GM21619 (cell line): ENCODE measurements around the gene HOXC11.
A peak's percentile ranks its signal among the peaks of the same experiment; 100 is the strongest.

Experiments used
- ATAC-seq: cut with Tn5 transposase; IDR thresholded peaks from one replicate; pipeline ENCODE4 v1.9.1; 2021; ENCODE audit not compliant: unreplicated experiment

HOXC11 gene

DNA sequence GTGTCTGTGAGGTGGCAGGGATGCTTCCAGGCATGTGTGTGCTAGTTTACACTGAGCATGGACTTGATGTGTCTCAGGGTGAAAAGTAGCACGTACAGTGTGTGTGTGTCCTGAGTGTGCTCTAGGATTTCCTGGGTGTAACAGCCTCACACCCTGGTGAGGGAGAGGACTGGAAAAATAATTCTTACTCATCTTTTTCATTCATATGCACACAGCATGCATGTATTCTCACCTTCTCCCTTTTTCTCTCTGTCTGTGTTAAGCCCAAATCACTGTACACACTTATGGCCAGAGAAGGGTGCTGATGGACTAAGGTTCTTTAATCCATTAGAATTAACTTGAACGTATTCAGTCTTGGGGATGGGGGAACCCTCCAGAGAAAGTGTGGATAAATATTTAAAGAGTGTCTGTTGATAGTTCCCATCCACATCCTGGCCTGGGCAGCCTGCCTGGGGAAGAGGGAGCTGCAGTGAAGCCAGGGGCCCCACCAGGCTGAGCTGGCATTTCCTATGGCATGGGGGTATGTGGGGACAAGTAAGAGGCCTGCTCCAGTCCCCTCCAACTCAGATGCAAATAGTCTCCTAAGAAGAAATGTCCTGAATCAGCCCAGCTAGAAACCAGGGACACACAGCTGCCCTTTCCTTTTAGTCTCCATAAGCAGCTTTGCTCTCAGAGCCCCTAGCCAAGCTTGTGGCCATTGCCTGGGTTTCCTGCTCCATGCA is 34.8 kb downstream of the HOXC11 start:
- no peak for ATAC-seq

DNA sequence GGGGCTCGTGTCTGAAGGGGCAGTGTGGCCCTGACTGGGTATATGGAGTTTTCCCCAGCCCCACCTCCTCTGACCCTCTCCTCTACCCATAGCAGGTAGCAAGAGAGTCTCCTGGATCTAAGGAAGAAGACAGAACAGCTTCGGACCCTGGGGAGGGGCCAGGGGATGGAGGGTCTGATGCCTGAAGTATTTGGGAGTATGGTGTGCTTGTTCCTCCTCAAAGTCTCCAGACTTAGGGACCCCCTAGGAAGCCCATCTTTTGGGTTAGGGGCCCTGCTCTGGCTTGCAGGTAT is 35.3 kb downstream of the HOXC11 start:
- ATAC-seq = no peak

DNA sequence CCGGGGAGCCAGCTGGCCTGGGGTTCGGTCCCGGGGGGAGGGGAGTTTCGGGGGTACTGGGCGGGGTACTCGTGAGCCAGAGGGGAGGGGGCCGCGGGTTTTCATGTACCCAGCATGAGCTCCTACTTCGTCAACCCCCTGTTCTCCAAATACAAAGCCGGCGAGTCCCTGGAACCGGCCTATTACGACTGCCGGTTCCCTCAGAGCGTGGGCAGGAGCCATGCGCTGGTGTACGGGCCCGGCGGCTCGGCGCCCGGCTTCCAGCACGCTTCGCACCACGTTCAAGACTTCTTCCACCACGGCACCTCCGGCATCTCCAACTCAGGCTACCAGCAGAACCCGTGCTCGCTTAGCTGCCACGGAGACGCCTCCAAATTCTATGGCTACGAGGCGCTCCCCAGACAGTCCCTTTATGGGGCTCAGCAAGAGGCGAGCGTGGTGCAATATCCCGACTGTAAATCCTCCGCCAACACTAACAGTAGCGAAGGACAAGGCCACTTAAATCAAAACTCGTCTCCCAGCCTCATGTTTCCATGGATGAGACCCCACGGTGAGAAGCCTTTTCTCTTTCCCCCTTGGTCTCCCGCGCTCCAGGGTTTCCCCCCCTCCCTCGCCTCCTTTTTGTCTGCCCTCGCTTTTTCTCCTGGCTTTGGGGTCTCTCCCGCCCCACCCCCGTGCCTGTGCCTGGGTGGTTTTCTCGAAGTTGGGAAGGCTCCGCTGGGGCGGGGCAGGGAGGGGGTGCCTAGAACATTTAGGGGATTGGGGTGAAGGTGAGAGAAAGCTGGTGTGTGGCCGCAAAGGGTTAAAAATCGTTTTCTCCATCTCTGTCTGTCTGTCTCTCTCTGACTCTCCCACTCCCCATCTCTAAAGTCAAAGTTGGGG is 36.5 kb downstream of the HOXC11 start:
- no peak for ATAC-seq

DNA sequence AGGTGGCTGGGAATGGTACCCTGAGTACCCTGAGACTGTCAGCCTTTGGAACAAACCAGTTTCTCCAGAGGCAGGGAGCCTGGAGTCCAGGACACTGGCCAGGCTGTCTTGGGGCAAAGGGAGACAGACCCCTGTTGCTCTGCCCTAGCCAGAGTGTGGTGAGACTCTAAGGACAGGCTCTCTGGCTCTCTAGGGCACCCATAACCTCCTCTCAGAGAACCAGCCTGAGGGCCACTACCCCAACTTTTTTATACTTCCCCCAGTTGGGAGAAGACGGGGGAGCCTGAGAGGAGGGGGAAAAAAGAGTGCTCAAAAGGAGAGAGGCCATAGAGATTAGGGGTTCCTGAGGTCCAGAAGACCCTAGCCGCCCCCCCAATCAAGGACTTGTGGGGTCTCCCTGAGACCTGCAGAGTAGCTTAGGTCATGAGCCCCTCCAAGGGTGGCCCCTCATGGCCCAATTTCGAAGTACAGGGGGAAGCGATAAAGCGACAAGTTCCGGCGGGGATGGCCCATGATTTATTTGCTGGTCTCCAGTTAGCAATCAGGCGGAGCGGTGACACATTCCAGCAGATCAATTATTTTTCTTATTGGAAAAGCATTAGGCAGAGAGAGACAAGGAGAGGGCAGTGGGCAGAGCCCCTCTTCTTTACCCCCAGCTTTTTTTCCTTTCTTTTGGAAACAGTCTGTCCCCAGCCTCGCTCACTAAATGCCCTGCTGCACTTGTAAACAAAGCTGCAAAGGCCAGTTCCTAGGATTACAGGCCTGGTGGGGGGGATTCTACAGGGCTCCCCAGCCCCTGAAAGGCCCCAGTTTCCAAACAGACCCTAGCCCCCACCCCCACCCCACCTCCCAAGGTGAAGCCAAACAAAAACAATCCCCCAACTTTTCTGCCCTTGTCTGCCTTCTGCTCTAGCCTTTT is 37.4 kb downstream of the HOXC11 start:
- ATAC-seq = no peak

DNA sequence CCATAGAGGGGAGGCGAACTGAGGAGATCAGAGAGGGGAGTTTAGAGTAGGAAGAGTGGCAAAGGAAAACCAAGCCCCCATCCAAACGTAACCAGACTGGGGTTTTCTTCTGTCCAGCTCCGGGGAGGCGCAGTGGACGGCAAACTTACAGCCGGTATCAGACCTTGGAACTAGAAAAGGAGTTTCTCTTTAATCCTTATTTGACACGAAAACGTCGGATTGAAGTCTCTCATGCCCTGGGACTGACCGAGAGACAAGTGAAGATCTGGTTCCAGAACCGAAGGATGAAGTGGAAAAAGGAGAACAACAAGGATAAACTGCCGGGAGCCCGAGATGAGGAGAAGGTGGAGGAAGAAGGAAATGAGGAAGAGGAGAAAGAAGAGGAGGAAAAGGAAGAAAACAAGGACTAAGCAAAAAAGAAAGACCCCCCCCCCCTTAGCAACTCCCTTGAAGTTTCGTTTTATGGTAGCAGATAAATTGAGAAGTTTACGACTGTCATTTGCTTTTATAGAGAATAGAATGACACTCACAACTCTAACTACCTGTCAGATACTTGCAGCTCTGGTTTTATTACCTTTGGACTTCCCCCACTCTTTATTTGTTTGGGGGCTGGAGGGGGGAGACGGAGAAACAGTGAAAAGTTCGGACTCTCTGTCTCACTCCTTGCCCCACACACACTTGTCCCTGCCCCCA is 38.2 kb downstream of the HOXC11 start:
- ATAC-seq = no peak

DNA sequence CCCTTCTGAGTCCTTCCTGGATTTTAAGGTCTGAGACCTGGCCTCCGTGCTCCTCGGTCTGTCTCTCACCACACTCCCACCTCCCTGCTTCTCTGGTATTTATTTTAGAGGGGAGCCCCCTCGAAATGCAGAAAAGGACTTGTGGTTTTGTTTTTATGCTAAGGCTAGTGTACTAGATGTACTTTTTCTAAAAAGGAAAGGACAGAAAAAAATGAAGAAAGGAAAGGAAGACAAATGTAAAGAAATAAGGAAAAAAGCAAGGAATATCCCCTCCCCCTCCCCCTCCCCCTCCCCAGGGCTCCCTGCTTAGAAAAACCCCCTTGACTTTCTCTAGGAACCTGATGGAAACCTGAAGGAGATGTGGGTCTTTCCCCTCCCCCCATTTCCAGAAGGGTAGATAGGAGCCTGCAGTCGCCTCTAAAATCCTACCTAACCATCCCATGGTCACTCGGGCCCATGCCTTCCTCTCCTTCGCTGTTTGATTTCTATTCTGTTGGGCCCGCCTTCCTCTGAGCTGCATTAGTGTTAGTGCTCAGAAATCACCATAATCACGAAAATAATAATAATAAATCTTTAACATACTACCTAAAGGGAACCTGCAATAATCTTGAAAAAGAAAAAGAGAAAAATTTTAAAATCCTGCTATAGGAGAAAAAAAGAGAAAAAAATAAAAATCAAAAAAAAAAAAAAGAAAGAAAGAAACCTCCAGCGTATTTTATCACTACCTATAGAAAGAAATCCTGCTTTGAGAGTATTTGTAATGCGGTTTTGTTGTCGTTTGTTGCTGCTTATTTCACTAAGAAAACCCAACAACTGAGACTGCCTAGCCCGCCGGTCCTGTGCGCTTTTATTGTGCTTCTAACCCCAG is 39.0 kb downstream of the HOXC11 start:
- ATAC-seq = no peak

DNA sequence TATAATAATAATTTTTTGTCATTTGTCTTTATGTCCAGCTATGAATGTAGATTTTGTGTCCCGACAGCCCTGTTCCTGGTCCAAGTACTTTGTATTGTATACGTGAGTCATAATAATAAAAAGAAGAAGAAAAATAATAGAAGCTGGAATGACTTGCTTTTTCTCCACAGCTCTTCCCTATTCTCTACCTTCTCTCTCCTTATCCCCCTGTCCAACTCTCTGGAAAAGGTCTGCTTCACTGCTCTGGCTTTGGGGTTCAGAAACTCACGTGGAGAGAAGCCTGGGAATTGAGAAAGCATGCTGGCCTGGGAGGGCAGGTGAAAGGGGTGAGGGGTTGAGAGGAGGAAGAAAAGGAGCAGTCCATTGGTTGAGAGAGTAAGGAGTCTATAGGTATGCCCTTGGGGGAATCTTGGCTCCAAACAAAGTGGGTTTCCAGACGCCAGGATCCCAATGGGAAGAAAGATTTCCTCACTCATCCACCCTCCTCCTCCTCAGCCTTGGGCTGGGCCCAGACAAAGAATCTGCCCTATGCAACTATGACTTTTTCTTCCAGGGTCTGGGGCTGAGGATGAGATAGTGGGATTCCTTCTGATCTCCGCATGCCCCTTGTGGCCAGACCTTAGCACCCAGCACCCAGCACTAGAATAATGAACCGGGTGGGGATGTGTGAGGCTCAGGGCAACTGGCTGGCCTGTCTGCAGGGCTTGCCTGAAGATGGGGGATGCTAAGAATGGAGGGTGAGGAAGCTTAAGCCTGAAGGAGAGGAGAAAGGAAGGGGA is 39.9 kb downstream of the HOXC11 start:
- no peak for ATAC-seq

DNA sequence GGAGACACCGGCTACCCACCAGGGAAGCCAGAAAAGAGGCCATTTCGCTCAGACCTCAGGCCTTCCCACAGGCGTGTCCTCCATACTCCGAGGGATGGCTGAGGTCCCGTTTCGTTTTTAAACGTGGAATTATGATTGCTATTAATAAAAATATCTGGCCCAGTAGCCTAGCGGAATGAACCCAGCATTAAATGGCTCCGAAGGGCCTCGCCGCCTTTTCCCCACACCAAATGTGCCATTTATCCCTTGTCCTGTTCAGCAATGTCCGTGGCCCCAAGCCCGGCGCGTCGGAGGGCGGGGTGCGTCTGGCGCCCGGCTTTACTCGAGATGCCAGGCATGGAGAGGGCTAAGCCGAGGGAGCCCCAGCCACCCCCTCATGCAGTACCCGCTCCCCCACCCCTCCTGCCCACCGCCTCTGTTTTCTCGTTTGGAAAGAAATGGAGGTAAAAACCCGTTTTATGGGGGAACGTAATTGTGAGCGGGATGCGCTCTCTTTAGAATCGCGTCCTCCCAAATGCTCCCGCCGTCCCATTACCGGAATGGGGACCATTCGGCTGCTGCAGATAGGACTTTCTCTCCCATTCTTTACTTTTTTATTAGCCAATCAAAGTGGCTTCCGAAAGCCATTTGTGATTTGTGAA is 41.6 kb downstream of the HOXC11 start:
- ATAC-seq = no peak

DNA sequence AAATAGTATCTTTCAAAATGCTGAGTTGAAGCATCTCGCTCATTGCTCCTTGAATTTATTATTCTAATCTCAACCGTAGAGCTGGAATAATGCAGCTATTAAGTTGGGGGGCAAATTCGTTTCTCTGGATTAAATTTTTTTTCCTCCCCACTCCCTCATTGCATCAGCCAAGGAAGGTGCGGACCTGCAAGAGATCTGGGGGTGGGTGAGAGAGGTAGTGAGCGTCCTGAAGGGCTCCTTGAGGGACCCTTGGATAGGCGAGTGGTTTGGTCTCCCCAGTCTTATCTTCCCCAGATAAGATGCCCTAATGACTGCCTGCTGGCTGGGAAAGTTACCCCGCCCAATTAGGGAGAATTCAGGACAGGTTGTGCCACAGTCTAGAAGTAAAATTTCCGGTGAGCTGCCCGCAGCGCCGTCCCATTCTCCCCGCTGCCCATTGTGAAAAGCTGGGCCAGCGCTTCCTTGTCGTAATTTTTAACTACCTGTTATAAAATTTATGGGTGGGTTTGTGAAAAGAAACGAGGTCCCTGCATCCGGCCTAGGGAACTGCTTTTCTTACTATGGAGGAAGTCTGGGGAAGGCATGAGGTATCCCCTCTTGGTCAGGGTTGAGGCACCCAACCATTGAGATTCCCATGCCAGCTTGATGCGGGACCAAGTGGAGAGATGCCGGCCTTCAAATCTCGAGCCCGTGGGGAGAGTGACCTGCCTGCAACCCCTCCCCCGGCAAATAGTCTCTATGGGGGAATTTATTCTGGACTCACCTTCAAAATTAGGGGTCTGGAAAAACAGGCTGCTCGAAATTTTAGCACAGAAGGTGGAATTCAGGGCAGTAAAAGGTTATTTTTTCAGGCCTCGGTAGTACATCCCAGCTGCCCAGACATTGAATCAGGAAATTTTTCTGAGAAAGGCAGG is 42.3 kb downstream of the HOXC11 start:
- ATAC-seq = no peak

DNA sequence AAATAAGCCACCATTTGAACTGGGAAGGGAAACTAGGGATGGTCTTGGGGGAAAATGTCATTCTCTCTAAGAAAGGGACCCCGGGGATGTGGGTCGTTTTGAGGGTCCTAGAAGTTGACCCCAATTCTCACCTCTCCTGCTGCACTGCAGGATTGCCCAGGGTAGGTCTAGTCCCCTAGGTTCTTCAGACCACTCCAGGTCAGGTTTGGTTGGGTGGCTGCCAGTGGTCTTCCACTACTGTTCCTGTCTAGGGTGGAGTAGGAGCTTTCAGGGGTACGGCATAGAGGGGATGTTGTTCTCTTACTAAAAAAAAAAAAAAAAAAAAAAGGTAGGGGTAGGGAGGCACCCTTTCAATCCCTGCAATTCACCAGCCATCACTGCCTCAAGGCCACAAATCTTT is 43.1 kb downstream of the HOXC11 start:
- ATAC-seq = no peak

DNA sequence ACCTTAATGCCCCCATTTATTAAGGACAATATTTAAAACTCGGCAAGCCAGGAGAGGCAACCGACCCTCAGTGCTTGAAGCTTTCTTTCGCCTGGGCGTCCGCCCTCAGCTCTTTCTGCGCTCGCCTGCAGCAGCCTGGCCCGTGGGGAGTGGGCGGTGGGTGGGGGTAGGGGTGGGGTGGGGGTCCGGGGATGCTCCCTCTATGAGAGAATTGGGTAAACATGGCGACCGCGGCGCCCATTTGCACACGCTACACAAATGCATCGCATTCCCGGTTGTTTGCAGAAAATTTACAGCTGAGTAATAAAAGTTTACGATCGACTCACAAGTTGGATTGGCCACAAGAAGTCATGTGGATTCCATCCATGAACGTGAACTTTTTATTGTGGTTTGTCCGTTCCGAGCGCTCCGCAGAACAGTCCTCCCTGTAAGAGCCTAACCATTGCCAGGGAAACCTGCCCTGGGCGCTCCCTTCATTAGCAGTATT is 43.6 kb downstream of the HOXC11 start:
- no peak for ATAC-seq

DNA sequence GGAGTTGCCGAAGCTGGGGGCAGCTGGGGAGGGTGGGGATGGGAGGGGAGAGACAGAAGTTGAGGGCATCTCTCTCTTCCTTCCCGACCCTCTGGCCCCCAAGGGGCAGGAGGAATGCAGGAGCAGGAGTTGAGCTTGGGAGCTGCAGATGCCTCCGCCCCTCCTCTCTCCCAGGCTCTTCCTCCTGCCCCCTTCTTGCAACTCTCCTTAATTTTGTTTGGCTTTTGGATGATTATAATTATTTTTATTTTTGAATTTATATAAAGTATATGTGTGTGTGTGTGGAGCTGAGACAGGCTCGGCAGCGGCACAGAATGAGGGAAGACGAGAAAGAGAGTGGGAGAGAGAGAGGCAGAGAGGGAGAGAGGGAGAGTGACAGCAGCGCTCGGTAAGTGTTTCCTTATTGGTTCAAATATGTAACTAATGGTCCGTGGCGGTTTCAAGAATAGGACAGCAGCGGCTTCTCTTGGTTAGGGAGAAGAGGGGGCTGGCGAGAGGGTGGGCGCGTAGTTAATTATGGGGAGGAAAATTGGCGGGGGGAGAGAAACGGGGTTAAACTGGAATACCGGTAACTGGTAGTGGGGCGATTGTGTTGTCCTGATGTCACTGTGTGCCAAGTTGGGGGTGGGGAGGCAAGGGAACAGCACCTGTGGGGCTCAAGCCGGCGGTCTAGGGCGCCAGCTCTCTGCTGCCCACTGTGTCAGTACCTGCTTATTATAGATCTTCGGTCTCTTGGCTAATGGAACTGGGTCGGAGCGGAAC is 44.3 kb downstream of the HOXC11 start:
- peak; percentile 19 for ATAC-seq

DNA sequence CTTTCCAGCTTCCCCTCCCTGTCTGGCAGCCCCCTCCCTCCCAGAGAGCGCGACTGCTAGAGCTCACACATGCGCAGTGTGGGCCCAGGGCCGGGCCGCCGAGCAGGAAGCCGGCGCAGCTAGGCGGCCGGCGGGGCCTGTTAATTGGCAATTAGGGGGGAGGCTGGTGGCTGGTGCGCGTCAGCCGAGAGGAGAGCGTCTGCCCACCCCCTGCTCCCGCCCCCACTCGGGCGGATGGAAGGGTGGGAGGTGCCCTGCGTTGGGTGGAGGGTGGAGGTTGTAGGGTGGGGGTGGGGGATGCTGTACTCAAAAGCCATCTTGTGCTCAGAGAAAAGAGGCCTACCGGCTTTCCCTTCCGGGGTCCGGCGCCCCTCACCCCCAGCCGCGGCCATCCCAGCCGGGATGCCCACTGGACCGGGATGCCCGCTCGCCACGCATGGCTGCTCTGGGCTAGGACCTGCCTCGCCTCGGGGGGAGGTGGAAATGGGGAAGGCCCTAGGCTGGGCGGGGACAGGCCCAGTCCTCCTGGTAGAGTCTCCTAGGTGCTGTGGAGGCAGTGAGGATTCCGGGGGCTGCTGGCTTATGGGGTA is 45.0 kb downstream of the HOXC11 start:
- ATAC-seq = peak; percentile 67

DNA sequence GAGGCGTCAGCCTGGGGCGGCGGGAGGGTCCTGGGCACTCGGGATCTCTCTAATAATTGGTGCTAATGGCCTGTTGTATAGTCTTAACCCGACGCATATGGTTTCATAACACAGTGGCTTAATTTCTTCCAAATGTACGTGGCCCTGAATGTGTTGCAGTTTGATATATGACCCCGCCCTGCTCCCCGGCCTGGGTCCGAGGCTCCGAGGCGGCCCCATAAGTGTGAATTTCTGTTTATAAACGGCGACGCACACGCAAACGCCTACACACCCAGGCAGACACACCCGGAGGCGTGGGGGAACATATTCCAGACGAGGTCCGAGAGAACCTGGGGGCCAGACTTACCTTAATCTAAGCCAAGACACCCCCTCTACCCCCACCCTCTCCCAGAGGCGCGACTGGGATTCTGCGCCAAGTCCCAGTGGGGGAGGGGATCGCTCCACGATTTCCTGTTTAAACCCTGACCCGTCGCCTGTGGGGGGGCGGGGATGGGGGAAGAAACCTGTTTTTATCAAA is 45.6 kb downstream of the HOXC11 start:
- no peak for ATAC-seq

DNA sequence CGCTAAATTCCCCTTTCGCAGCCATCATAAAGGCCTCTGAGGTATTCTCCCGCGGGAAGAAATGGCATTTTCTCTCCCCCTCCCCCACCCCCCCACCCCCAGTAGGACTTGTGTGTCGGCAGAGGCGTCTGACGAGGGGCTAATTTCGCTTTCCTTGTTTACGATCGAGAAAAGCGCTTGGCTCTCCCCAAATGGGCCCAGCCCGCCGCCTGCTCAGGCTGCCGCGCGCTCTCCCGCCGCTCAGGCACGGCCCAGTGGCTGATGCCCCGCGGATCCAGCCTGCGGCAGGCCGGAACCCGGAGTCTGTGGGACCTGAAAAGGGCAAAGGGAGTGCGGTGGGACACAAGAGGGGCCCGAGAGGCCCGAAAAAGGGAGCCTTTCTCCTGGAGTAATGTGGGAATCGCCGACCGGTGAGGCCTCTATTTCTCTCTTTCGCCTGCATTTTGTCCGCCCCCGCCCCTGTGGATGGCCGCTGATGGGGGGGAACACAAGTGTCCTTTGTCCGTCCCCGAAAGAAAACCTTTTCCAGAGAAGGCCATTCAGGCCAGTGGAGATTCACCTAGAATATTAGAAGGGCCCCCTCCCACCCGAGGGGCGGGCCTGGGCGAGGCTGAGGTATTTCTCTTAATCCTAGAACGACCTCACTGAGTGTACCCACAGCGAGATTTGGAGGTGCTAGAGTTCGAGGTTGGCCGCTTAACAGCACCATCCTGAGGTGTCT is 46.3 kb downstream of the HOXC11 start:
- ATAC-seq = no peak
